ENCODE results near the gene PYGO1.

DNA sequence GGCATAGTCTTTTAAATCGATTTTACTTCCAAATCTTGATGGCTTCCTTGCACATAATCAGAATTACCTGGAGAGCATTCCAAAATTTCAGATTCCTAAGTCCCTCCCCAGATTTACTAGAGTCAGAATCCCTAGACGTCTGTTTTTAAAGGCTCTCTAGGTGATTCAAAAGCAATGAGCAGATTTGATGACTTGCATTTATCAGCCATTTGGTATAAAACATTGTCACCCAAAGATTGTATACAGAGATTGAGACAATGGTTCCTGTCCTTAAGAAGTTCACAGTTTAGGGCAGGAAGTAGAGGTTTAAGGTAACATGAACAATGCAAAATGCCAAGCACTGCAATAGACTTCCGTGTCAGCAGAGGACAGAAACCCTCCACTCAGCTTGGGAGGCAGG, 2.6 kb upstream of the PYGO1 start:
- TF ChIP-seq POLR2A (IDR thresholded peaks at IDR 0.05): no peak
- TF ChIP-seq, protein P1, sequence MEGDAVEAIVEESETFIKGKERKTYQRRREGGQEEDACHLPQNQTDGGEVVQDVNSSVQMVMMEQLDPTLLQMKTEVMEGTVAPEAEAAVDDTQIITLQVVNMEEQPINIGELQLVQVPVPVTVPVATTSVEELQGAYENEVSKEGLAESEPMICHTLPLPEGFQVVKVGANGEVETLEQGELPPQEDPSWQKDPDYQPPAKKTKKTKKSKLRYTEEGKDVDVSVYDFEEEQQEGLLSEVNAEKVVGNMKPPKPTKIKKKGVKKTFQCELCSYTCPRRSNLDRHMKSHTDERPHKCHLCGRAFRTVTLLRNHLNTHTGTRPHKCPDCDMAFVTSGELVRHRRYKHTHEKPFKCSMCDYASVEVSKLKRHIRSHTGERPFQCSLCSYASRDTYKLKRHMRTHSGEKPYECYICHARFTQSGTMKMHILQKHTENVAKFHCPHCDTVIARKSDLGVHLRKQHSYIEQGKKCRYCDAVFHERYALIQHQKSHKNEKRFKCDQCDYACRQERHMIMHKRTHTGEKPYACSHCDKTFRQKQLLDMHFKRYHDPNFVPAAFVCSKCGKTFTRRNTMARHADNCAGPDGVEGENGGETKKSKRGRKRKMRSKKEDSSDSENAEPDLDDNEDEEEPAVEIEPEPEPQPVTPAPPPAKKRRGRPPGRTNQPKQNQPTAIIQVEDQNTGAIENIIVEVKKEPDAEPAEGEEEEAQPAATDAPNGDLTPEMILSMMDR (IDR thresholded peaks at IDR 0.05): no peak
- no peak for TF ChIP-seq POLR2AphosphoS5 (IDR thresholded peaks at IDR 0.05)
